NT2/D1 (cell line): ENCODE data around the gene SLC19A1.

ENCODE experiments used
- YY1 ChIP-seq: IDR thresholded peaks from 2 replicates; pipeline ENCODE4 v1.6.1; 2011; ENCODE audit not compliant: insufficient read length, insufficient read depth
- ZNF274 ChIP-seq: IDR thresholded peaks from 2 replicates; pipeline ENCODE4 v1.6.1; 2011; ENCODE audit warnings: mild to moderate bottlenecking, low read depth, low read length

GRCh38 chr21:45499201-45499750 lies 43.0 kb downstream of the SLC19A1 start:
- no peak for TF ChIP-seq ZNF274
- no peak for TF ChIP-seq YY1
